Measurements from ENCODE around the gene TNFRSF21. TPM values are rescaled to one million over a fixed set of nuclear protein-coding genes. Genes with fewer than 3 reads are reported as not detected.

Gene TNFRSF21
- total RNA-seq, 1 experiment from 2014 or later: 19.3 TPM

GRCh38 chr6:47288267-47289090, 21.2 kb downstream of the TNFRSF21 start:
- CTCF ChIA-PET: interaction anchor here (0.6 to 0.7 kb wide), 2 partner anchors 10 to 19 kb away, joined by 3 read pairs; no protein-coding TSS in a partner anchor
- TF ChIP-seq CTCF (IDR thresholded peaks at IDR 0.05; ENCODE audit: unreplicated experiment): no peak
- no peak for DNase-seq (ENCODE audit: unreplicated experiment)
- Mint-ChIP-seq H3K4me3 (ENCODE audit: unreplicated experiment) (no peak overlapping the region), H3K4me1 (ENCODE audit: insufficient read depth, unreplicated experiment) (peaks cover 16% of the 10 kb centered on the region), H3K27me3 (ENCODE audit: insufficient read depth, unreplicated experiment) (no peaks in the 10 kb centered on the region), H3K9me3 (ENCODE audit: unreplicated experiment) (no peaks in the 10 kb centered on the region), H3K27ac (ENCODE audit: low read depth, unreplicated experiment) (no peak overlapping the region), H3K36me3 (ENCODE audit: insufficient read depth, unreplicated experiment) (no peaks in the 10 kb centered on the region)
- intact Hi-C loops (cut with micrococcal nuclease): no loop called here
- POLR2A ChIA-PET: interaction anchor here (1.5 kb wide), 1 partner anchor 10 kb away, joined by 4 read pairs; no protein-coding TSS in a partner anchor
- BruUV-seq (replicated peaks): no TSS peak

- Mint-ChIP-seq H3K4me3 (ENCODE audit: unreplicated experiment) (no peak overlapping the region), H3K27me3 (ENCODE audit: insufficient read depth, unreplicated experiment) (no peaks in the 10 kb centered on the region), H3K27ac (ENCODE audit: low read depth, unreplicated experiment) (no peak overlapping the region), H3K4me1 (ENCODE audit: insufficient read depth, unreplicated experiment) (peaks cover 7% of the 10 kb centered on the region), H3K36me3 (ENCODE audit: insufficient read depth, unreplicated experiment) (no peaks in the 10 kb centered on the region), H3K9me3 (ENCODE audit: unreplicated experiment) (no peaks in the 10 kb centered on the region)
- POLR2A ChIA-PET: interaction anchor here (1.2 kb wide), 1 partner anchor 8 kb away, joined by 4 read pairs; no protein-coding TSS in a partner anchor
- DNase-seq (ENCODE audit: unreplicated experiment): no peak
- intact Hi-C loops (cut with micrococcal nuclease): no loop called here
- TF ChIP-seq CTCF (IDR thresholded peaks at IDR 0.05; ENCODE audit: unreplicated experiment): no peak
- BruUV-seq (replicated peaks): no TSS peak
- CTCF ChIA-PET: interaction anchor here (0.7 kb wide), 1 partner anchor 11 kb away, joined by 3 read pairs; no protein-coding TSS in a partner anchor
Measured at GRCh38 chr6:47286301-47286700, 23.4 kb downstream of the TNFRSF21 start.

- Mint-ChIP-seq H3K27ac (ENCODE audit: low read depth, unreplicated experiment) (no peak overlapping the region), H3K4me1 (ENCODE audit: insufficient read depth, unreplicated experiment) (peaks cover 3% of the 10 kb centered on the region), H3K9me3 (ENCODE audit: unreplicated experiment) (no peaks in the 10 kb centered on the region), H3K4me3 (ENCODE audit: unreplicated experiment) (no peak overlapping the region), H3K36me3 (ENCODE audit: insufficient read depth, unreplicated experiment) (no peaks in the 10 kb centered on the region), H3K27me3 (ENCODE audit: insufficient read depth, unreplicated experiment) (no peaks in the 10 kb centered on the region)
- ChIA-PET POLR2A (no interaction called here), CTCF (interaction anchor here (0.6 kb wide), 1 partner anchor 1932 kb away, joined by 3 read pairs; no protein-coding TSS in a partner anchor)
- intact Hi-C loops (cut with micrococcal nuclease): no loop called here
- DNase-seq (ENCODE audit: unreplicated experiment): no peak
- BruUV-seq (replicated peaks): no TSS peak
- no peak for TF ChIP-seq CTCF (IDR thresholded peaks at IDR 0.05; ENCODE audit: unreplicated experiment)
Measured at GRCh38 chr6:47283993-47284392, 25.7 kb downstream of the TNFRSF21 start.

GRCh38 chr6:47278545-47278944, 31.2 kb downstream of the TNFRSF21 start:
- peaks cover 12% of the 10 kb centered on the region for H3K4me1 Mint-ChIP-seq (ENCODE audit: insufficient read depth, unreplicated experiment)
- no peak for TF ChIP-seq CTCF (IDR thresholded peaks at IDR 0.05; ENCODE audit: unreplicated experiment)
- H3K4me3 Mint-ChIP-seq (ENCODE audit: unreplicated experiment): no peak overlapping the region
- no TSS peak for BruUV-seq (replicated peaks)
- H3K27ac Mint-ChIP-seq (ENCODE audit: low read depth, unreplicated experiment): no peak overlapping the region
- ChIA-PET CTCF (interaction anchor here (0.6 to 1.1 kb wide), 2 partner anchors 10 to 77 kb away, joined by 3 to 4 read pairs; no protein-coding TSS in a partner anchor), POLR2A (interaction anchor here (0.7 to 1.6 kb wide), 5 partner anchors 8 to 27 kb away, joined by 3 to 4 read pairs (median 4); no protein-coding TSS in a partner anchor)
- peak; percentile 68 for DNase-seq (ENCODE audit: unreplicated experiment)
- no peaks in the 10 kb centered on the region for H3K27me3 Mint-ChIP-seq (ENCODE audit: insufficient read depth, unreplicated experiment)
- intact Hi-C loops (cut with micrococcal nuclease): no loop called here
- H3K9me3 Mint-ChIP-seq (ENCODE audit: unreplicated experiment): no peaks in the 10 kb centered on the region
- no peaks in the 10 kb centered on the region for H3K36me3 Mint-ChIP-seq (ENCODE audit: insufficient read depth, unreplicated experiment)
